OCI-LY7 (cell line): ENCODE results near the gene DAB1.

Experiments used
- EZH2phosphoT487 ChIP-seq: fragments of 200-600 bp; sonication (generic); IDR thresholded peaks from 2 replicates; pipeline ENCODE4 v1.6.1; 2018; ENCODE audit warnings: low read depth, borderline replicate concordance, mild to moderate bottlenecking, mixed run types, antibody characterized with exemption, low read length, moderate library complexity, mixed read lengths
- TF ChIP-seq, protein P1 (sequence below): fragments of 200-600 bp; sonication (generic); conservative IDR thresholded peaks from 2 replicates; pipeline ENCODE4 v1.5.1; 2014; ENCODE audit warnings: mild to moderate bottlenecking, antibody characterized with exemption, low read length, moderate library complexity, mixed read lengths

DNA sequence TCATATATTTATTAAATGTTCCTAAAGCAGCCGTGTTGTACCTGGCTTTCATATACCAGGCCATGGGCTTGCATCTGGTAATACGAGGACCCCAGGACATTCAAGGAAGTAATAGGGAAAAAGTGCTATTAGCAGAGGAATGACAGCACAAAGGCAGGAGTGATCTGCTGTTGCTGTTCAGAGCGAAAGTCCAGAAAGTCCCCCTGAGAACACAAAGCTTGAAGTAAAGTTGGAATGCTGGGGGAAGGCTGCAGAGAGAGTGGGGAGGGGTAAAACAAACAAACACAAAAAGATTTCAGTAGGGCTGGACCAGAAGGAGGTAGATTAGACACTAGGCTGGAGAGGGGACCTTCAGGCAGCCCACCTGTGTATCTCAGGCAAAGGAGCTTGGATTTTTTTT is 363.4 kb downstream of the DAB1 start:
- TF ChIP-seq, protein P1, sequence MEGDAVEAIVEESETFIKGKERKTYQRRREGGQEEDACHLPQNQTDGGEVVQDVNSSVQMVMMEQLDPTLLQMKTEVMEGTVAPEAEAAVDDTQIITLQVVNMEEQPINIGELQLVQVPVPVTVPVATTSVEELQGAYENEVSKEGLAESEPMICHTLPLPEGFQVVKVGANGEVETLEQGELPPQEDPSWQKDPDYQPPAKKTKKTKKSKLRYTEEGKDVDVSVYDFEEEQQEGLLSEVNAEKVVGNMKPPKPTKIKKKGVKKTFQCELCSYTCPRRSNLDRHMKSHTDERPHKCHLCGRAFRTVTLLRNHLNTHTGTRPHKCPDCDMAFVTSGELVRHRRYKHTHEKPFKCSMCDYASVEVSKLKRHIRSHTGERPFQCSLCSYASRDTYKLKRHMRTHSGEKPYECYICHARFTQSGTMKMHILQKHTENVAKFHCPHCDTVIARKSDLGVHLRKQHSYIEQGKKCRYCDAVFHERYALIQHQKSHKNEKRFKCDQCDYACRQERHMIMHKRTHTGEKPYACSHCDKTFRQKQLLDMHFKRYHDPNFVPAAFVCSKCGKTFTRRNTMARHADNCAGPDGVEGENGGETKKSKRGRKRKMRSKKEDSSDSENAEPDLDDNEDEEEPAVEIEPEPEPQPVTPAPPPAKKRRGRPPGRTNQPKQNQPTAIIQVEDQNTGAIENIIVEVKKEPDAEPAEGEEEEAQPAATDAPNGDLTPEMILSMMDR: no peak
- TF ChIP-seq EZH2phosphoT487: no peak
